Activated CD4-positive, alpha-beta T cell treated with anti-CD3 and anti-CD28 coated beads, Interleukin-2, amount 10 ng/mL, durations not matched to agents 24 days and 14 days (primary cell): ENCODE measurements around the gene NID2. TPM values are rescaled to one million over a fixed set of nuclear protein-coding genes. Genes with fewer than 3 reads are reported as not detected.
A peak's percentile ranks its signal among the peaks of the same experiment; 100 is the strongest.

Experiments
- DNase-seq: peaks from one replicate; pipeline ENCODE4 v3.0.0; 2022
- H3K27ac Mint-ChIP-seq: one replicate; pipeline ENCODE4 v1.8.0; 2022; ENCODE audit warnings: mild to moderate bottlenecking, mixed read lengths
- H3K27me3 Mint-ChIP-seq: one replicate; pipeline ENCODE4 v1.8.0; 2022; ENCODE audit warnings: mixed read lengths
- H3K36me3 Mint-ChIP-seq: one replicate; pipeline ENCODE4 v1.8.0; 2022; ENCODE audit warnings: low read depth, mild to moderate bottlenecking, mixed read lengths
- H3K4me1 Mint-ChIP-seq: one replicate; pipeline ENCODE4 v1.8.0; 2021; ENCODE audit warnings: mixed read lengths
- H3K4me3 Mint-ChIP-seq: one replicate; pipeline ENCODE4 v1.8.0; 2022; ENCODE audit warnings: mild to moderate bottlenecking, moderate library complexity, mixed read lengths
- H3K9me3 Mint-ChIP-seq: one replicate; pipeline ENCODE4 v1.8.0; 2021; ENCODE audit warnings: mixed read lengths
- intact Hi-C: fragments of 100-400 bp; cut with micrococcal nuclease; formaldehyde crosslinking; loops from one replicate; pipeline ENCODE4 v1.15.1; 2023
- total RNA-seq: library from RNA; stranded (reverse); gene quantifications from 2 replicates; pipeline ENCODE4 v1.2.3, GENCODE V29; 2022

NID2 gene
- total RNA-seq, 1 donor from 2014 or later, result 0.09 TPM

DNA sequence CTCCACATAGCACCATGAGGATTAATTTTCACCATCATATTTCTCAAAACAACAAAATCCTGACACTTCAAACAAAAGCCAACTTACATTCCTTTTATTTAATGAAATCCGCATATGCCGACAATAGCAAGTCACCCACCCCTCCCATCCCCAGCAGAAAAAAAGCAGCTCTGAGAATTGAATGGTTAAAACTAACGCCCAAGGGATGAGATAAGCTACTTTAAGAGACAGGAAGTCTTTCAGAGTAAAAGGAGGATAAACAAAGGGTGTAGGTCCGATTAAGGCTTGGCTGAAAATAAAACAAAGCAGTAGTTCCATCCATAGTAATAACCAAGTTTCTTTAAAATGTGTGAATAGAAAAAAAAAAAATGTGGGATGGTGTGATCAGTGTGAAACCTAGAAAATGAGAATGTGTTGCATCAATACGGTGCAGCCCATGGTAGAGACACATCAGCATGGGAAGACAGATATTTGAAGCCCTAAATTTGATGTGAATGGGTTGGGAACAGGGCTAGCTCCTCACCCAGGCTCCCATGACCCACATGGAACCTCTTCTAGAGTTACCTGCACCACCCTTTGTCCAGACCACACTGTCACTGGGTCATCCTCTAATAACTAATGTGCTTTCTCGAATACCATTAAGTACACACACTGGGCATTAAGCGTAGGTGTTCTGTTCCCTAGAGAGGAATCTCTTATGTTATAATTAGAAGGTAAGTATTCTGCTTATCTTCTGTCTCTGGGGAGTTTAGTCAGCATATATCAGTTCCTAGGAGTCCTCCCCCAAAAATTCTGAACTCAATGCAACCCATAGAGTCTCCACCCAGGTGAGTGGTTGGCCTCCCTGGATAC lies 47.8 kb downstream of the NID2 start:
- peaks cover 4% of the 10 kb centered on the region for H3K9me3 Mint-ChIP-seq
- intact Hi-C loops, result no loop called here

GRCh38 chr14:52020161-52020714 lies 48.6 kb downstream of the NID2 start:
- H3K36me3 Mint-ChIP-seq, result no peaks in the 10 kb centered on the region
- H3K4me3 Mint-ChIP-seq, result no peak overlapping the region
- no peak for DNase-seq
- H3K9me3 Mint-ChIP-seq, result peaks cover 4% of the 10 kb centered on the region
- no peak overlapping the region for H3K27ac Mint-ChIP-seq
- intact Hi-C loops, result no loop called here
- H3K4me1 Mint-ChIP-seq, result peaks cover 35% of the 10 kb centered on the region
- H3K27me3 Mint-ChIP-seq, result peaks cover 4% of the 10 kb centered on the region

More for the DNA sequence above, 47.8 kb downstream of the NID2 start:
- H3K4me1 Mint-ChIP-seq, result peaks cover 36% of the 10 kb centered on the region
- peak overlapping the region; percentile 22 for H3K4me3 Mint-ChIP-seq
- peaks cover 4% of the 10 kb centered on the region for H3K27me3 Mint-ChIP-seq
- no peaks in the 10 kb centered on the region for H3K36me3 Mint-ChIP-seq
- no peak for DNase-seq
- peak overlapping the region; percentile 45 for H3K27ac Mint-ChIP-seq

GRCh38 chr14:52018970-52019369 lies 49.9 kb downstream of the NID2 start:
- no peaks in the 10 kb centered on the region for H3K36me3 Mint-ChIP-seq
- no peak for DNase-seq
- H3K27me3 Mint-ChIP-seq, result peaks cover 4% of the 10 kb centered on the region
- H3K4me3 Mint-ChIP-seq, result no peak overlapping the region
- no peak overlapping the region for H3K27ac Mint-ChIP-seq
- intact Hi-C loops, result no loop called here
- peaks cover 35% of the 10 kb centered on the region for H3K4me1 Mint-ChIP-seq
- peaks cover 4% of the 10 kb centered on the region for H3K9me3 Mint-ChIP-seq

DNA sequence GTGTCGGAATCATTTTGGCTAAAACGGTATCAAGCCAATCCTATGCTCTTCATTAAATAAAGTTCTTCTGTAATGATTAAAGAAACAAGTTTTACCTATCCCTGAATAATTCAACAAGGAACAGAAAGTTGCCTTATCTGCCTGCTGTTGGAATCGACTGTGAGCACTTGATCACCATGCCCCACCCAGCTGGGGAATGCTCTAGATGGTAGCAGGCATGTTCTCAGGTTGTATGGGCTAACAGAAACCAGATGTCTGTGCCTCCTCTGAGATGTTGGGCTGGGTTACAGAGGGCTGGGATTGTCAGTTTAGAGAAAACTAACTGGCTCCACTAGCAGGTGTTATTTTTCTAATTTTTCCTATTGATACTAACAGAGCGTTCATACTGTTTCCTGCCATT lies 50.6 kb downstream of the NID2 start:
- Mint-ChIP-seq H3K36me3 (no peaks in the 10 kb centered on the region), H3K27ac (no peak overlapping the region), H3K9me3 (peaks cover 4% of the 10 kb centered on the region), H3K4me1 (peaks cover 35% of the 10 kb centered on the region), H3K27me3 (peaks cover 4% of the 10 kb centered on the region), H3K4me3 (no peak overlapping the region)
- intact Hi-C loops, result no loop called here
- DNase-seq, result no peak

DNA sequence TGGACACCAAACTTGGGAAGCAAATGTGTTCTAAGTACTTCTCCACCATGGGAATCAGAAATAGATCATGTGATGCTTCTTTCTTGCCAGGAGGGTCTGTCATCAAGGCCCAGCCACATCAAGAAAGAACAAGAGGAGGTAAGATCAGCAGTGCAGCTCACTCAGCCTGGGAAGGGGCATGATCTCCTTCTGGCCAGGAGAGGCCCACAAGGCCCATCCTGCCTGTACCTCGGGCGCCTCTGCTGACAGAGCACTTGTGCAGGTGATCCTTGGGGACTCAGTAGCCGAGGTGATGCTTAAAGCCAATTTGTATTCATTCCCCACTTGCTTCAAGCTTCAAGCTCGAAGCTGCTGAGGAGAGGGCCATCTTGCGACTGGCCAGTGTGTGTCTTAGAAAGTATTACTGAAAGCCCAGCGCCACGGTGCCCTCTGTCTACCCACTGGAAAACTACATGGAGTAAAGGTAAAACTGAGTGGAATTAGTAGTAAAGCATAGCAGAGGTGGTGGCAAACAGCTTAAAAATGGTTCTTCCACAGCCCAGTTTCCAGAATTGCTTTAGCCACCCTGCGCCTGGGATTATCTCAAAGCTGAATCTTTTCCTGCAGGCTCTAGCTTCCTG lies 53.3 kb downstream of the NID2 start:
- Mint-ChIP-seq H3K4me1 (peaks cover 10% of the 10 kb centered on the region), H3K36me3 (peaks cover 14% of the 10 kb centered on the region), H3K27ac (no peak overlapping the region), H3K27me3 (peaks cover 4% of the 10 kb centered on the region), H3K9me3 (no peaks in the 10 kb centered on the region), H3K4me3 (no peak overlapping the region)
- no peak for DNase-seq
- intact Hi-C loops, result no loop called here

DNA sequence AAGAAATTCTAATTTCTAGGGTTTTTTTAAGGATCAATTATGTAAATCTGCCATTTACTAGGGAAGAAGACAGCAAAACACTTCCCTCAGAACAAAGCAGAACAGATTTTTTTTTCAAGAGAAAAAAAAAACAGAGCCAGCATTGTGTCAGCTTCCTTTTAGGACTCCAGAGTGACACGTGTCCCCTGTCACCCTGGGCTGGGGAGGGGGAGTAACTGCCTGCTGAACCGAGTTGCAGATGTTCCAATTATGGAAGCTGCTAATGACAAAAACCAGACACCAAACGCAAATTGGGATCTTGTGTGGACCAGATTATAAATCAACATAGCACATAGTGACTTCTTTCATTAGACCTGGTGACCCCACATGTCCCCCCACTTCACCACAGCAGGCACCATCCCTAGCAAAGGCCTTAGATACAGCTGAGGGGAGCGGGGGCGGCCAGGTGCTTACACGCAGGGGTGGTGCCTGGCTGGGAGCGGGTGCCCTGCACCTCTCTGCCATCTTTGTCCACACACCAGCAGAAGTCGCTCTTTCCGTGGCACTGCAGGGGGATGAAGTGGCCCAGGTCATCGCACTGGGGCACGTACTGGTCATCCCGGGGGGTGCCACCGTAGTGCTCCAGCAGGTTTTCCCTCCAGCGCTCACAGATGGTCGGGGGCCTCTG lies 54.1 kb downstream of the NID2 start:
- H3K4me3 Mint-ChIP-seq, result no peak overlapping the region
- H3K9me3 Mint-ChIP-seq, result no peaks in the 10 kb centered on the region
- no peak overlapping the region for H3K27ac Mint-ChIP-seq
- peaks cover 4% of the 10 kb centered on the region for H3K27me3 Mint-ChIP-seq
- intact Hi-C loops, result no loop called here
- DNase-seq, result no peak
- peaks cover 15% of the 10 kb centered on the region for H3K36me3 Mint-ChIP-seq
- H3K4me1 Mint-ChIP-seq, result peaks cover 4% of the 10 kb centered on the region

- Mint-ChIP-seq H3K4me1 (peaks cover 4% of the 10 kb centered on the region), H3K27me3 (peaks cover 4% of the 10 kb centered on the region), H3K4me3 (no peak overlapping the region), H3K36me3 (peaks cover 18% of the 10 kb centered on the region), H3K27ac (no peak overlapping the region), H3K9me3 (no peaks in the 10 kb centered on the region)
- intact Hi-C loops, result no loop called here
- no peak for DNase-seq
Observed at GRCh38 chr14:52013984-52014600, 54.8 kb downstream of the NID2 start.

DNA sequence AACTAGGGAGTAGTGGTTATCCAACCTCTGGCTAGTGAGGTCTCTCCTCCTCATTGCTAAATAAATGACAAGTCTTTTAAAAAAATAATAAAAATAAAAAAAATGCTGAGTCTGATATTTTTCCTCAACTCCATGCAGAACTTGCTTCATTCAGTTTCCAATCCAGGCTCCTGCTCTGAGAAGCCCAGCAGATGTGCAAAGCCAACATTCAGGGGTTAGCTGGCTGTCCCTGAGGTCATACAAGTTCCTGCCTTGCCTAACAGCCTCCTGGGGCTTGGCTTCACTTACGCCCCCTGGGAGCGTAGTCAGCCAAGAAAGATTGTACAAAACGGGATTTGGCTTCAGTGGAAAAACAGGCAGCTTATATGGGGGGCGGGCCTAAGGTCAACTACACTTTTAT lies 56.2 kb downstream of the NID2 start:
- DNase-seq, result no peak
- peaks cover 4% of the 10 kb centered on the region for H3K27me3 Mint-ChIP-seq
- H3K4me1 Mint-ChIP-seq, result peaks cover 2% of the 10 kb centered on the region
- peaks cover 29% of the 10 kb centered on the region for H3K36me3 Mint-ChIP-seq
- H3K9me3 Mint-ChIP-seq, result no peaks in the 10 kb centered on the region
- H3K27ac Mint-ChIP-seq, result no peak overlapping the region
- intact Hi-C loops, result no loop called here
- H3K4me3 Mint-ChIP-seq, result no peak overlapping the region

GRCh38 chr14:52011523-52011922 lies 57.3 kb downstream of the NID2 start:
- no peak for DNase-seq
- intact Hi-C loops, result no loop called here
- peaks cover 33% of the 10 kb centered on the region for H3K36me3 Mint-ChIP-seq
- peaks cover 2% of the 10 kb centered on the region for H3K27me3 Mint-ChIP-seq
- no peaks in the 10 kb centered on the region for H3K9me3 Mint-ChIP-seq
- no peak overlapping the region for H3K27ac Mint-ChIP-seq
- H3K4me1 Mint-ChIP-seq, result peaks cover 2% of the 10 kb centered on the region
- no peak overlapping the region for H3K4me3 Mint-ChIP-seq

- H3K27ac Mint-ChIP-seq, result no peak overlapping the region
- DNase-seq, result no peak
- H3K4me1 Mint-ChIP-seq, result peaks cover 5% of the 10 kb centered on the region
- intact Hi-C loops, result no loop called here
- no peak overlapping the region for H3K4me3 Mint-ChIP-seq
- H3K27me3 Mint-ChIP-seq, result no peaks in the 10 kb centered on the region
- H3K9me3 Mint-ChIP-seq, result no peaks in the 10 kb centered on the region
- peaks cover 46% of the 10 kb centered on the region for H3K36me3 Mint-ChIP-seq
Observed at GRCh38 chr14:52010173-52010693, 58.6 kb downstream of the NID2 start.

GRCh38 chr14:52008136-52008535 lies 60.7 kb downstream of the NID2 start:
- H3K27me3 Mint-ChIP-seq, result no peaks in the 10 kb centered on the region
- no peak for DNase-seq
- no peak overlapping the region for H3K27ac Mint-ChIP-seq
- H3K4me1 Mint-ChIP-seq, result peaks cover 4% of the 10 kb centered on the region
- intact Hi-C loops, result no loop called here
- no peaks in the 10 kb centered on the region for H3K9me3 Mint-ChIP-seq
- H3K36me3 Mint-ChIP-seq, result peaks cover 57% of the 10 kb centered on the region
- no peak overlapping the region for H3K4me3 Mint-ChIP-seq

DNA sequence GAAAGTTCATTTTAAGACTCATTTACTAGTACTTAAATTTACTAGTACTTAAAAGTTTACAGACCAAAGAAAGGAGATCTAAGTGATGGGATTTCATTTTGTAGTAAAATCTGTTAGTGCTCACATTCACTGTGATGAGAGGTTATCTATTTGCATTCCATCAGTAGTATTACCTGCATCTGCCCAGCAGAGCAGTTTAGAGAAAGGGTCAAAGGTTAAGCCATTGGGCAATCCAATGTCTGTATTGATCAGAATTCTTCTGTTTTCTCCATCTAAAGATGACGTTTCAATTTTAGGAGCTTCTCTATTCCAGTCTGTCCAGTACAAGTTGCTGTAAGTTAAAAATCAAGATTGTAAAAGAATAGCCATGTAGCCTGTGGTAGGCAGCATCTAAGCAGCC lies 61.2 kb downstream of the NID2 start:
- no peak overlapping the region for H3K4me3 Mint-ChIP-seq
- H3K27me3 Mint-ChIP-seq, result no peaks in the 10 kb centered on the region
- intact Hi-C loops, result no loop called here
- H3K27ac Mint-ChIP-seq, result no peak overlapping the region
- DNase-seq, result no peak
- H3K4me1 Mint-ChIP-seq, result peaks cover 4% of the 10 kb centered on the region
- peaks cover 61% of the 10 kb centered on the region for H3K36me3 Mint-ChIP-seq
- no peaks in the 10 kb centered on the region for H3K9me3 Mint-ChIP-seq

DNA sequence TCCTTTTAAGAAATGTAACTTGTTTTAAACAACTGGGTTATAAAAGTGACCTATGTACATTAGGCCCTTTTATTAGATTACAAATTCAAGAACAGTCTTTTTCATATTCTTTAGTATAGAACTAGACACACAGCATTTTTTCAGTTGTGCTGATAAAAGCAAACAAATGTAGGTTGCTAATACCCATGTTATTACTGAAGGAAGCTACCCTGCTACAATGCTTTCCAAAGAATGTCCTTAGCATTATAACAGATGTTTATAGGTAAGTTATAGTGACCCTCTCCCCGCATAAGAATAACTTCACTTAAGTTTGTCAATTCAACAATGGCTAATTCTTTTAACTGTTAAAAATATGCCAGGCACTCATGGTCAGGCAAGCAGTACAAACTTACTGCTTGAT lies 61.6 kb downstream of the NID2 start:
- H3K27ac Mint-ChIP-seq, result no peak overlapping the region

More for the DNA sequence above, 61.6 kb downstream of the NID2 start:
- H3K27me3 Mint-ChIP-seq, result no peaks in the 10 kb centered on the region
- DNase-seq, result no peak
- no peak overlapping the region for H3K4me3 Mint-ChIP-seq
- intact Hi-C loops, result no loop called here
- peaks cover 6% of the 10 kb centered on the region for H3K4me1 Mint-ChIP-seq
- peaks cover 63% of the 10 kb centered on the region for H3K36me3 Mint-ChIP-seq
- H3K9me3 Mint-ChIP-seq, result no peaks in the 10 kb centered on the region
